Fibroblast of skin of abdomen (primary cell): ENCODE measurements around the gene ZNF774.
A peak's percentile ranks its signal among the peaks of the same experiment; 100 is the strongest.
"Not testable (repeated sequence)": the region's sequence is repeated elsewhere in the genome, so short reads cannot be mapped to it uniquely, and the experiment has no call there.

ENCODE experiments used
- DNase-seq: peaks from one replicate; pipeline ENCODE4 v3.0.0-alpha.2; 2013

The ZNF774 gene

GRCh38 chr15:90347431-90348065 lies 4.5 kb upstream of the ZNF774 start:
- DNase-seq: not testable (repeated sequence)

- DNase-seq: no peak
Observed at GRCh38 chr15:90348456-90348855, 3.6 kb upstream of the ZNF774 start.

GRCh38 chr15:90349072-90349471 lies 3.0 kb upstream of the ZNF774 start:
- DNase-seq: no peak

GRCh38 chr15:90349821-90350220 lies 2.3 kb upstream of the ZNF774 start:
- DNase-seq: no peak

GRCh38 chr15:90351479-90352106 lies 491 bp upstream of the ZNF774 start:
- DNase-seq: no peak

- DNase-seq: no peak
Observed at GRCh38 chr15:90354986-90355385, 2.9 kb downstream of the ZNF774 start.

GRCh38 chr15:90358124-90359033 lies 6.3 kb downstream of the ZNF774 start:
- DNase-seq: peak; percentile 31

GRCh38 chr15:90360746-90361145 lies 8.7 kb downstream of the ZNF774 start:
- no peak for DNase-seq

GRCh38 chr15:90362936-90363212 lies 10.8 kb downstream of the ZNF774 start:
- DNase-seq: peak; percentile 90

GRCh38 chr15:90364251-90364650 lies 12.2 kb downstream of the ZNF774 start:
- DNase-seq: peak; percentile 77

- no peak for DNase-seq
Observed at GRCh38 chr15:90365414-90366055, 13.5 kb downstream of the ZNF774 start.

- DNase-seq: no peak
Observed at GRCh38 chr15:90367576-90367975, 15.5 kb downstream of the ZNF774 start.

- no peak for DNase-seq
Observed at GRCh38 chr15:90375071-90375470, 23.0 kb downstream of the ZNF774 start.

- no peak for DNase-seq
Observed at GRCh38 chr15:90376789-90377188, 24.7 kb downstream of the ZNF774 start.

GRCh38 chr15:90379263-90379662 lies 27.2 kb downstream of the ZNF774 start:
- no peak for DNase-seq

- no peak for DNase-seq
Observed at GRCh38 chr15:90381515-90381914, 29.4 kb downstream of the ZNF774 start.

- peak; percentile 18 for DNase-seq
Observed at GRCh38 chr15:90382320-90382719, 30.2 kb downstream of the ZNF774 start.

GRCh38 chr15:90386221-90386620 lies 34.1 kb downstream of the ZNF774 start:
- no peak for DNase-seq

GRCh38 chr15:90387534-90388461 lies 35.7 kb downstream of the ZNF774 start, which contains the start of gene IQGAP1:
IQGAP1 (plus strand) TSS chr15:90388242; CDS start chr15:90388342, 100 bp downstream.
- DNase-seq: peak; percentile 96

- DNase-seq: peak; percentile 52
Observed at GRCh38 chr15:90388462-90389380, 36.6 kb downstream of the ZNF774 start.

- no peak for DNase-seq
Observed at GRCh38 chr15:90389513-90389912, 37.4 kb downstream of the ZNF774 start.
